M059J (cell line): Measurements from ENCODE around the gene YTHDF1. TPM values are rescaled to one million over a fixed set of nuclear protein-coding genes. Genes with fewer than 3 reads are reported as not detected.

ENCODE experiments used
- DNase-seq: peaks from one replicate; pipeline ENCODE4 v3.0.0-alpha.2; 2012; ENCODE audit warnings: low read depth
- total RNA-seq: library from RNA; depleted of rRNA; stranded (reverse); fragments of >200 nt; shearing (Covaris generic); gene quantifications from 2 replicates; pipeline ENCODE4 v1.2.3, GENCODE V29; 2014

Gene YTHDF1
- total RNA-seq, 1 experiment from 2014 or later, result 41.2 TPM

DNA sequence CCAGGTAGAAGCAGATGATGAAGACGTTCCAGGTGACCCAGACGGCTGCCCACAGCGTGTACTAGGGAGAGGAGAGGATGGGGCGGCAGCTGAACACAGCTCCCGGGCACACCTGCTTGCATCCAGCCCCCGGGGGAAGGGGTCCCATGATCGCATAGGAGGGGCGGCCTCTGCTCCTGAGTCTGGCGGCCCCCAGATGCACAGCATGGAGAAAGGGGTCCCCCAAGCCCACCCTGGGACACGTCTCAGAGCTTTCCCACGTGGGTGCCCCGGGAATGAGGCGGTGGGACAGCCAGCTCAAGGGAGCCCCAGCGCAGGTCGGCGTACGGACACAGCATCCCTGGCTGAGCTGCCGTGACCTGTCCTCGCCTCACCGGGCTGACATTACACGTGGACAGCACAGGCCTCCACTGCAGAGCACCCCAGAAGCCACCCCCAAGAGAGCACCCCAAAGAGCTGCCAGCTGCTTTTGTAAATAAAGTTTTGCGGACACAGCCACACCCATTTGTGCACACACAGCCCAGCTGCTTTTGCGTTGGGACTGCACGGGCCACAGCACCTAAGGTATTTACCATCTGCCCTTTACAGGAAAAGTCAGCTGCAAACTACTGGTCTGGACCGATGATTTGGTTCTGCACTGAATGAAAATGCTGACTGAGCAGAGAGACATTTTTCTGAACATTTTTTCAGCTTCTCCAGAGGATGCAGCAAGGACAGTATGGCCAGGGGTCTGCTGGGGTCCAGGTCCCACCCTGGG is 33.1 kb upstream of the YTHDF1 start:
- DNase-seq, result no peak

DNA sequence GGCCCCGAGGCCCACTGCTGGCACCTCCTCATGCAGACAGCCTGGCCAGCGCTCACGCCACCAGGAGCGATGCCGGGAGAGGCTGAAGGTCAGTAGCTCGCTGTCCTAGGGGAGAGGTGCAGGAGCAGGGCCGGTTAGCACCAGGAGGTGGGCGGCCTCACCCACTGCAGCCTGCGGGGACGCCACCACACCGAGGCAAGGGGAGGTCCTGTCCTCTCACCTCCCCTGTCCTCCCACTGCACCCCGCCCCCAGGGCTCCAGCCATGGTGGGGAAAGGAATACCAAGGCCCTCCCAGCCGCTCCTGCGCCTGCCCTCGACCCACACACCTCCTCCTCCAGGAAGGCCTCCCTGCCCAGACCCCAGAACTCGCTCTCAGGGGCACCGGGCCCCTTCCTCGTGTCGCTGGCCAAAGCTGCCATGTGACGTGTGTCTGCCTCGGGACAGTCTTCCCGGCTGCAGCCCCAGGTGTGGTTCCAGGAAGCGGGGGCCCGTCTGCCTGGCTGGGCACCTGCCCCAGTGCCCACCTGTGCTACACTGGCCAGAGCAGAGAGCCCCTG is 31.8 kb upstream of the YTHDF1 start:
- DNase-seq, result no peak

DNA sequence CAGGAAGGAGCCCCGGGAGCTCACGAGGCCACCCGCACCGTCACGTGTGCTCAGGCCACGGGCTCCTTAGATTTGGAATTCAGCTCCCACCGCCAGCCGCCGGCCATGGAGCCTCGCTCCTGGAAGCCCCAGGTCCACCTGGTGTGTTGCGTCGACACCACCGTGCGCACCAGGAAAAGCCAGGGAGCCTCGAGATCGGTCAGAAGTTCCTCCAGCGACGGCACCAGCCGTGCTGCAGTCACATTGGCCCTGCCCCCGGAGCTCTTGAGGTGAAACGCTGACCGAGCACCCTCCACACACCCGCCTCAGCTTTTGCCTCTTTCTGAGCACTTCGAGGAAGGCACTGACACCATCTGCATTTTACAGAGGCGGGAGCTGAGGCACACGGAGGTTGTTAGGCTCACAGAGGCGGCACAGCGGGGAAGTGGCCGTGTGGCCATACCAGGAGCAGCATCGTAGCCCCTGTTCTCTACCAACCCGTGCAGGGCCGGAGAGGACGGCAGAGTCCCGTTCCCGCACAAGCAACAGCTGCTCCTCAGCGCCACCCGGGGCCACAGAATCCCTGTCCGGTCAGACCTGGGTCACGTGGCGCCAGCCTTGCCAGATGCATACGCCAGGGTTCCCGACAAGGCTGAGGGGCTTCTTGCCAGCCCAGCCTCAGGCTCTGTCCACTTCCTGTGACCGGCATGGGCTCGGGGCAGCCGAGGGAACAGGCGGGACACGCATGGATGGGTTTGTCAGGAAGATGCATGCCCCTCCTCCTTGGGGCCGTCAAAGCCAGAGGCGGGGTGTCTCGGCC is 30.8 kb upstream of the YTHDF1 start:
- DNase-seq, result peak; percentile 32

DNA sequence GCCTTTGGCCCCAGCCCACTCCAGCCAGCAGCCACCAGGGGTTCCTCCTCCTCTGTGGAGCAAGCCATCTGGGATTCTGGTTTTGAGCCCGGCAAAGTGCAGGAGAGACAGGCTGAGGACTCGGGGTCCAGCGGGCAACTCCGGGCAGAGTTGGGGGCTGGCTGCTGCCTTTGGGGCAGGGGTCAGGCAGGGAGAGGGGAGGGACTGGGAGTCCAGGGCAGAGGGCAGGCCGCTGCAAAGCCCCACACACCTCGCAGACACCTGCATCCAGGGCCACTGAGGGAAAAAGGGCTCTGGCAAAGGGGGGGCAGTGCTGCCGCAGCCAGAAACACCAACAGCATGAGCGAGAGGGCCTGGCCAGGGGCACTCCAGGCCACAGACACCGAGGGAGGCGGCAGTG is 28.5 kb upstream of the YTHDF1 start:
- DNase-seq, result no peak

DNA sequence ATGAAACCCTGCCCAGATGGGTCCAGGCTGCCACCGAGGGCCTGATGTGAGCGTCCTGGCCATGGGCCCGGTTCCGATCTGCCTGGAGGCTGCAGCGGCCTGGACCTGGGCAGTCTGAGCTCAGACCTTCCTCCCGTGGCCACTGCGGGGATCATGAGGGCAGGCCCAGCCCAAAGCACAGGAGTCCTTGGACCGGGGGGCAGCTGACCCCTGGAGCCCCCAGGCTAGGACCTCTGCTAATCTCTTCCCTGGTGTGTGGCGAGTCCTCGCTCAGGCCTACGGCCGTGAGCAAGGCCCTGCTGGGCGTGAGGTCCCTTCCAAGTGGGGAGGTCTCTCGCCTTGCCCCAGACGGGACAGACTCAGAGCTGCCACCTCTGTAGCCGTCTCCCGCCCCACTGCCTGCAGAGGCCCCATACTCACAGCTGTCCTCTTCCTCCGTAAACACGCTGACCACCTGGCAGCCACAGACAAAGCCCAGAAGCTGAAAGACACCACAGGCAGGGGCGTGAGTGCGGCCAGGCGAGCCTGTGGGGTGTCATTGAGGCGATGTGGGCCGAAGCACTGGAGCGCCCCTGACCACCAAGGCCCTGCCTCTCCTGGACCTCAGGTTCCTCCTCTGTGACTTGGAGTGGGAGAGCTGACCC is 27.8 kb upstream of the YTHDF1 start:
- DNase-seq, result no peak

GRCh38 chr20:63242736-63243135 is 26.8 kb upstream of the YTHDF1 start:
- no peak for DNase-seq

GRCh38 chr20:63241272-63241671 is 25.3 kb upstream of the YTHDF1 start:
- DNase-seq, result no peak

GRCh38 chr20:63240004-63240403 is 24.1 kb upstream of the YTHDF1 start:
- no peak for DNase-seq

GRCh38 chr20:63239431-63239830 is 23.5 kb upstream of the YTHDF1 start:
- no peak for DNase-seq

GRCh38 chr20:63238514-63239125 is 22.7 kb upstream of the YTHDF1 start:
- no peak for DNase-seq

GRCh38 chr20:63238031-63238430 is 22.1 kb upstream of the YTHDF1 start:
- DNase-seq, result no peak

GRCh38 chr20:63236116-63236837 is 20.3 kb upstream of the YTHDF1 start:
- DNase-seq, result no peak

GRCh38 chr20:63235399-63235983 is 19.6 kb upstream of the YTHDF1 start, which contains the start of gene BIRC7:
Gene BIRC7, plus strand, starts transcription at chr20:63235905. Its CDS starts 192 bp downstream, at chr20:63236097.
- no peak for DNase-seq

DNA sequence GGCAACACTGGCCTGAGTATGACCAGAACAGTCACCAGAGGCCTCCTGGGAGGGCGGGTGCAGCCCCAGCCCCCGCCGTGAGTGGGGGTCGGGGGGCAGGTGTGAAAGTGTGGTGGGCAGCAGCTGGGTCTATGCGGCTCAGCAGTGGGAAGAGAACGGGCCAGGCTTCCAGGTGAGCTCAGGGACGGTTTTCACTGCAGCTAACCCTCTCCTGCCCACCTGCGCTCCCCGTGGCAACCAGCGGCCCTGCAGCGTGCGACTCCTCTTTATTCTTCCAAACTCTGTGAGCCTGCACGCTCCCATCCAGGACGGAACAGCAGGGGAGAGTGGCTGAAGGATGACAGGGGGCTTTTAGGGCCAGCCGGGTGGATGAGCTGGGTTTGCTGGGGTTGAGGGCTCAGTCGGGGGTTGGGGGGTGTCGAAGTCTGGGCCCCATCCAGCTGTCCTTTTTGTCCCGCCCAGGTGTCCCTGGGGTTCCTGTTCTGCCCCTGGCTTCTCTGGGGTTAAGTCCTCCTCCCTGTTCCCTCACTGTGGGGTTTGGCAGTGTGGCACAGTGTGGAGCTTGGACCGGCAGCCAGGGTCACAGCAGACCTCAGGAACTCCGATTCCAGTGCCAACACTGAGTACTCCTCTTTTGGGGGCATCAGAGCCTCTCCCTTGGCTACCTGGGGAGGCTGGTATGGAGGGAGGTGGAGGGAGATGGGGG is 18.9 kb upstream of the YTHDF1 start:
- no peak for DNase-seq

- no peak for DNase-seq
These were observed 18.0 kb upstream of the YTHDF1 start for GRCh38 chr20:63233924-63234323.

DNA sequence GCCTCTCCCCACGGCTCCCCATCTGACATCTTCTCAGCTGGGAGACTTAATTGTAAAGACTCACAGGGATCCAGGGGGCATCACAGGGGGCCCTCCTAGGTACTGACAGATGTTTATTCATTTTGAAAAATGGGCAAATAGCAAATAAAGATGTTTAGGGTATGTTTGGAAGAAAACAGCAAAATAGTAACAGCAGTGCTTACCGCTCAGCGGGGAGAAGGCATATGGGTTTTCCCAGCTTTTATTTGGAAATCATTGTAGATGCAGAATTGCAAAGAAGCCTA is 17.1 kb upstream of the YTHDF1 start:
- no peak for DNase-seq

DNA sequence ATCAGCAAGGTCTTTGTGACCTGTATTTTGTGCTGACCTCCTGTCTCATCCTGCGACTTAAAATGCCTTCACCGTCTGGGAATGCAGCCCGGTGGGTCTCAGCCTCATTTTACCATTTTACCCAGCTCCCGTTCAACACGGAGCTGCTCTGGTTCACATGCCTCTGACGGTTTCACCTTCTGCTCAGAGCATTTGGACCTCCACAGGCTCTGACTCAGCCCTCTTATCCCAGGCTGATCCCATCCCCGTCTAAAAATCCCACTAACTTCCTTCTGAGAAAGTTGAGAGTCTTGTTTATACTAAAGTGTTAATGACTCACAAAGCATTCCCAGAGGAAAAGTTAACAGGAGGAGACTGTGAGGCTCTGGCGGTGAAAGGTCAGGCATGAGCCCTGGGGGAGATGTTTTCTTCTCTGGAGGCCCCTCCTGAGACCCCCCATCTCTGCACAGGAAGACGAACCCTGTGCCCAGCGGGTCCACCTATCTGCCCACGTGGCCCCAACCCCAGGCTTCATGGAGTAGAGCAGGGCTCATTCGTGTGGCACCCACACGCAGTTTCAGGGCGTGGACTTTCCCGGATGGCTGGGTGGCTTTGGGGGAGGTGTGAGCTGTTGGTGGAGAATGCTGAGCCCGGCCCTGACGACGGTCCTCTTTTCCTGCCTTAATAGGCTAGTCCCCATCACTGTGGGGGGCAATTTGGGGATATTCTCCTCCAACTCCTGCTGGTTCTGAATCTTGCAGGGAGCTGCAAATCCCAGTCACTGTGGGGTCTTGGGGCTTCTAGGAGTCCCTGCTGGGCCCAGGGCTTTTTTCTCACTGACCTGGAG is 16.5 kb upstream of the YTHDF1 start:
- DNase-seq, result peak; percentile 99

GRCh38 chr20:63230800-63231268 is 14.9 kb upstream of the YTHDF1 start:
- DNase-seq, result no peak

DNA sequence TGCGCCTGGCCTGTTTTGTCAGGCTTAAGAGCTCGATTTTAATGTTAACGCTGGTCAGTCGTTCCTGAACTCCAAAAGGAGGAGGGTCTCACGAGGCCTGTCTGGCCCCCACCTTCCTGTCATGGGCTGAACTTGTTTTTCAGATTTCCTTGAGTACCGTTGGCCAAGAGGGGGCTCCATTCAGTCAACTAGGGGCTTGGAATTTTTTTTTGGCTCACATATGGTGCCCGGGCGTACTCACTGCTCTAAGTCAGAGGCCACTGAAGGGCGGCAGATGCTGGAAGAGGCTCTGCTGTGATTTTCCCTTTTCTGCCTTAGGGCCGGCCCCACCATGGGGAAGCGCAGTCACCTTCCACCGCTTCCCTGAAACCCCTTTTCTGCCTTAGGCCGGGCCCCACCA is 12.9 kb upstream of the YTHDF1 start:
- DNase-seq, result no peak
